ENCODE measurements around the gene VWA2.
A peak's percentile ranks its signal among the peaks of the same experiment; 100 is the strongest.

Gene VWA2

DNA sequence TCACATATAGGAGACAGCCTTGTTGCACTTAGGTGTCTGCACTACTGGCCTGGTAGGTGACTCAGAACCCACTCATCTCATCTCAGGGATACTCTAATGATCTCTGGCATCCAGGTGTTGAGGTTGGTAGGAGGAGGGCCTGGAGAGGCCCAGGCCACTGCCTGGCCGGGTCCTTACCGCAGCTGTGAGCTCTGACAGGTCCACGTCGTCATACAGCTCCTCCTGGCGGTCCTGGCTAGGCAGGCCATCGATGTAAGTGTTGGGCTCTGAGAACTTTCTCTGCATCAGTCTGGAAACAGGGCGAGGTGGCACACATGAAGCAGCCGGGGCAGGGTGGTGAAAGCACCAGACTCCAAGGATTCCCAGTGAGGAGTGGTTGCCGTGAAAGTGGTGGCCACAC is 62.1 kb downstream of the VWA2 start:
- DNase-seq = no peak

DNA sequence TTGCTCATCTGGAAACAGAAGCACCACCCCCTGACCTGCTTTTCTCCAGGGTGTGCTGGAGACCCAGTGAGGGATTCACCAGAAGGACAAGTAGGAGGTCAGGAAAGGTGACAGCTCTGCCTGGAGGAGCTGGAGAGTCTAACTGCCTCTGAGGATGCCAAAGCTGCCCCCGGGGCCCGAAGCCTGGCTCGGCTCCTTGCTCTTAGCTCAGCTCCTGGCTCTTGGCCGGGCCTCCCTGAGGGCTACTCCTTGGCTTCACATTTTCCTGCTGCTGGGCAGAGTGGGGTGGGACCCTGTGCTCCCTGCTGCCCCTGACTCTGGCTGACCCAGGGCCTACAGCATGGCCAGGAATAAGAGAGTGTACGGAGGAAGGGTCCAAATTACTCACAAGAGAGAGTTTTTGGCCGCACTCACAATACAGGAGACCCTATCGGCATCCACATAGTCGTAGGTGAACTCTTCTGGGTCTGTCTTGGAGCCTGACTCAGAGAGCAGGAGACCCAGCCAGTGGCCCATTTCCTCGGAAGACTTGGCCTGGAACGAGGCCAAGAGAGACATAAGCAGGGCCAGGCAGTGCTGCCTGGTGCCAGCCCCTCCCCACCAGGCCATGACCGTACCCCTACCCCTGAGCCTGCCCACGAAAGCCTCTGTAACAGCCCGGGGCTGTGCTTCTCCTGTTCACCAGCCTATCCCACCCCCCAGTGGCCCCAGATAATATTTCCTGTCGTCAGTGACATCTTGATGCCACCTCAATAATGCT is 63.1 kb downstream of the VWA2 start:
- no peak for DNase-seq

DNA sequence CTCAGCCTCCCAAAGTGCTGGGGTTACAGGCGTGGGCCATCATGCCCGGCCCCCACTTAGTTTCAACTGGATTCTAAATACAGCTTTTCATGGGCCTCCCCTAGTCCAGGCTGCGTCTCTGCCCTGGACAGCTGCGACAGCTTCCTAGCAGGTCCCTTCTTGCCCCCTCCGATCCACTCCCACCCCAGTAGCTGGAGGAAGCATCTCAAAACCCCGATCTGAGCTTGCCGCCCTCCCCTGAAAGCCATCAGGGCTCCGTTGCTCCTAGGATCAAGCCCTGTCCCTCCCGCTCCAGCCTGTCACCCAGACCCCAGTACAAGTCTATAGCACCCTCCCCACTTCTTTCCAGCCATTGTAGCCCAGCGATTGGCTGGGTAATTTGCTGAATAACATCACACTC is 64.5 kb downstream of the VWA2 start:
- no peak for DNase-seq

DNA sequence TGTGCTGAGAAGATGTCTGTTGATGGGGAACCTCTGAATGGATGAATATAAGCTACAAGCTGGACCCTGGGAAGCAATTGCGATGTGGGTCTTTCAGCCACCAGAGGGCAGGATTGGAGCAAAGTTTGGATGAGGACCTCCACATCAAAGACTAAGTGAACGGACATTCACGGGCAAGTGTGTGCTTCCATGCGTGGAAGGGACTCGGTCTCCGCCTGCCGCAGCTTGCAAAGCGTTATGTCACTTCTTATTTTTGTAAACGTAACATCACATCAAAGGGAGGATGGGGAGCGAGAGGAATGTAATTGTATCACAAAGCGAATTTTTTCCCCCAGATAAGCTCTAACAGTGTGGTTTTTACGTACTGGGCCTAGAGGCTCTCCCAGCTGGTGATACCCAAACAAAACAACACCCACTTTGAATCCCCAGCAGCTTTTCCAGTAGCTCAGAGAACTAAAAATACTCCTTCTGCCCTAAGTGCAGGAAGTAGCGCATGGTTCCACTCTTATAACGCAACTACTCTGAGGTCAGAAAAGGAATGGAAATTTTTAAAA is 65.0 kb downstream of the VWA2 start:
- DNase-seq = peak; percentile 47 to 66

DNA sequence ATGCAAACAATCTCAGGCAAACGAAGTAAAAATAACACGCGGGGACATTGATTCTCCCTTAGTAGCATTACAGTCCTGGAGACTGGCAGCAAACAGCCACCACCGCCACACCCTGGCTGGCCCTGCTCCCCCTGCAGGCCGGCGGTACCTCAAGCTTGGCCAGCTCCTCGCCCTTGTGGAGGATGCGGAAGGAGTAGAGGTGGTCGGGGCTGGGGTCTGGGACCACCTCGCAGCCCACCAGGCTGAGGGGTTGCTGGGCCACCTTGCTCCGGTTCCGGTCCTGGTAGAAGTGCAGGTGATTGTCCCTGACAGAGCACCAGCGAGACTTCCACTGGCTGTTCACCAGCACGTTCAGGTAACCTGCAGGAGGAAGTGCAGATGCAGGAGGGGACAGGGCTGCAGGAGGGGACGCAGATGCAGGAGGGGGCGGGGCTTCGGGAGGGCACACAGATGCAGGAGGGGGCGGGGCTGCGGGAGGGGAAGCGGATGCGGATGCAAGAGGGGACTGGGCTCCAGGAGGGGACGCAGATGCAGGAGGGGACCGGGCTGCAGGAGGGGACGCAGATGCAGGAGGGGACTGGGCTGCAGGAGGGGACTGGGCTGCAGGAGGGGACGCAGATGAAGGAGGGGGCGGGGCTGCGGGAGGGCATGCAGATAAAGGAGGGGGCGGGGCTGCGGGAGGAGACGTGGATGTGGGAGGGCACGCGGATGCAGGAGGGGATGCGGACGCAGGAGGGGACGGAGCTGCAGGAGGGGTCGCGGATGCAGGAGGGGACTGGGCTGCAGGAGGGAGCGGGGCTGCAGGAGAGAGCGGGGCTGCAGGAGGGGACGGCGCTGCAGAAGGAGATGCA is 65.7 kb downstream of the VWA2 start:
- DNase-seq = peak; percentile 46 to 47

DNA sequence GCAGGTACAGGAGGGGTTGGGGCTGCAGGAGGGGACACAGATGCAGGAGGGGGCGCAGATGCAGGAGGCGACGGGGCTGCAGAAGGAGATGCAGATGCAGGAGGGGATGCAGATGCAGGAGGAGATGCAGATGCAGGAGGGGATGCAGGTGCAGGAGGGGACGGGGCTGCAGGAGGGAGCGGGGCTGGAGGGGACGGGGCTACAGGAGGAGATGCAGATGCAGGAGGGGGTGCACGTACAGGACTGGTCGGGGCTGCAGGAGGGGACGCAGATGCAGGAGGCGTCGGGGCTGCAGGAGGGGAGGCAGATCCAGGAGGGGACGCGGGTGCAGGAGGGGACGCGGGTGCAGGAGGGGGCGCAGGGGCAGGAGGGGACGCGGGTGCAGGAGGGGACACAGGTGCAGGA is 66.5 kb downstream of the VWA2 start:
- DNase-seq = no peak

DNA sequence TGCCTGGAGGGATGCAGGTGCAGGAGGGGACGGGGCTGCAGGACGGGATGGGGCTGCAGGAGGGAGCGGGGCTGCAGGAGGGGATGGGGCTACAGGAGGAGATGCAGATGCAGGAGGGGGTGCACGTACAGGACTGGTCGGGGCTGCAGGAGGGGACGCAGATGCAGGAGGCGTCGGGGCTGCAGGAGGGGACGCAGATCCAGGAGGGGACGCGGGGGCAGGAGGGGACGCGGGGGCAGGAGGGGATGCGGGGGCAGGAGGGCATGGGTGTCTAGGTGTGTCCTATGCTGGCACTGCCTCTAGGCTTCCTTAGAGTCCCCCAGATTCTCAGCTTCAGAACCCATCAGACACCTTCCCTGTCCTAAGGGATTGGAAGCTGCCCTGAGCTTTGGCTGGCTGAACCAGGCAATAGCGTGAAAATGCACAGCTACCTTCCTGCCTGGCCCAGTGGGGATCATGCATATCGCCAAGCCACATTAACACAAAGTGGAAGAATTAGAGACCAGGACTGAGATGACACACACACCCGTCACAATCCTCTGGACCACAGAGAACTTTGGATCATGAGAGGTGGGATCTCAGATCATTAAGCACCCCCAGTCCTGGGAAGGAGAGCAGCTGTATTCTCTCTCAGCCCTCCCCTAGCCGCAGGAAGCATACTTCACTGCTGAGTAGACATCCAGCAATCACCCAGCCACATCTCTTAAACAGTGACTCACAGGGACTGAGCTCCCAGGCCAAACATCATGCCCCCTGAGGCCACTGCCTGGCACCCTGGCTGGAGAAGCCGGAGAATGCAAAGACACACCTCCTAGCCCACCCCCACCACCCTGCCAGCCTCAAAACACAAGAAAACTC is 67.3 kb downstream of the VWA2 start:
- DNase-seq = no peak

DNA sequence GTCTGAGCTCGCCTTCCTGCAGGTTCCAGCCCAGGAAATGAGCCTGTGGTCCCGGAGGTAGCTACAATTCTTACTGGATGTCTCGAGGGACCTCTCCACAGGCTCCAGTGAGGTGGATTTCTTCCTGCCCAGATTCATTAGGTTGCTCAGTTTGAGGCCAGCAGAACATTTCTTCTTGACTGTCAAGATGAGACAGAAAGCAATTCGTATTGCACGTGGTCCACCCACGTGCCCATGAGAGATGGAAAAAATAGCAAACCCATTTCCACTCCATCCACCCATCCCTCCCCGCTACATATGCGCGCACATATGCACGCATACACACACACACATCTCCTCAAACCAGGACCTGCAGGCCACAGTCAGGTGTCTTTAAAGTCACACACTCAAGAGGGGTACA is 68.7 kb downstream of the VWA2 start:
- no peak for DNase-seq

DNA sequence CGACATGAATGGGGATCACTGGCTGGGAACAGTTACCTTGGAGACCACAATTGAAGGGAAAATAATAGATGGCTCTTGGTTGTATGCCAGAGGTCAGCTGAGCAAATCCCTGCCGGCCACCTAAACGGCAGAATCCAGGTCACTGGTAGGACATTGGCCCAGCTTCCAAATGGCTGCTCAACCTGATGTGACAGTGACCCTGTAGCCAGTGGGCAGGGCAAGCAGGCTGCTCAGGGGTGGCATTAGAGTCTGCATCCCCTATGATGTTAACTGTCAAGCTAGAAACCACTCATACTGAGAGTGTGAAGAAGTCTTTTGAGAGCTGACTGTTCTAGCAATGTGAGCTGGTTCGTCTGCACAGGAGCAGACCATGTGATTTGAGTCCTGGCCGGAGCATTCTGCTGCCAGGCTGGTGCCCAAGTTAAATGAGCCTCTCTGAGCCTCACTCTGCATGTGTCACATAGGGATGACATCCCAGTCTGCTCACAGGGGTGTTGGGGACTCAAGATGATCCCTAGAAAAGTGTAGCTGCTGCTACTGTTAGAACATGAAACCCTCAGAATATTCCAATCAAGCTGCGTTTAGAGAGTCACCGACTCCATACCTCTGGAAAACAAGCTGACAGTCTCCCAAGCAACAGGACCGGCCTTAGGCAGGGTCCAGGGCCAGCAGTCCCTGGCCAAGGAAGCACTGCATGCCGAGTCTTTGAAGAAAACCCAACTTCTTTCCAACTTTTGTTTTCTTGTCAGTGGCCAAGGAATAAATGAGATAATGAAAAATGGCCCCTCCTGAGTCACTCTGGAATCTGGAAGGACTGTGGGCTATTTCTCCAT is 69.7 kb downstream of the VWA2 start:
- DNase-seq = no peak

DNA sequence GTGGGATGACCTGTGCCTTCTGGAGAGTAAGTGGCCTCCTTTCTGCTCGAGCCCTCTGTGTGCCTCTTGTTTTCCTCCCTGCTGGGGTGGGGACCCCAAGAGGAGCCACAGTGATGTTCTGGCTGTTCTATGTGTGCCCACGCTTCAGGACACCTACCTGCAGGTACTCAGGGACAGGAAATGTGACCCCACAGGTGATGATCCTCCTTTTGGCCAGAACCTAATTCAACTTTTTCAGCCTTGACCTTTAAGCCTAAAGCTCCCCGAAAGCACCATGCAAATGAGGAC is 70.3 kb downstream of the VWA2 start:
- DNase-seq = no peak

DNA sequence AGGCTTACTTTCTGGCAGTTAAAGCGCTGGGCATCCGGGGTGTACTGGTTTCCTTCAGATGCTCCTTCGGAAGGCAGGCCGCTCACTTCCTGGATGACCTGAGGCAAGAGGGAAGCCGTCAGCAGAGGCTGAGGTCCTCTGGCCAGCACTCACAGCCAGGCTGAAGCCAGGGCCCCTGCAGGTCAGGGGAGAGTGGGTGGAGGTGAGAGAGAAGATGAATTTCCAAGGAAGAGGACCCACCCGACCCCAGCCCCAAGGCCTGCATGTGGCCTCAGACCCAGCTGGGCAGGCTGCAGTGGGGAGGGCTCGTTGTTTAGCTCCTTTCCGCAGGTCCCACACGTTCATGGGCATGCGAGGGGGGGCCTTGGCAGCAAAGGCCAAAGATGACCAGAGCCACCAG is 71.3 kb downstream of the VWA2 start:
- no peak for DNase-seq

DNA sequence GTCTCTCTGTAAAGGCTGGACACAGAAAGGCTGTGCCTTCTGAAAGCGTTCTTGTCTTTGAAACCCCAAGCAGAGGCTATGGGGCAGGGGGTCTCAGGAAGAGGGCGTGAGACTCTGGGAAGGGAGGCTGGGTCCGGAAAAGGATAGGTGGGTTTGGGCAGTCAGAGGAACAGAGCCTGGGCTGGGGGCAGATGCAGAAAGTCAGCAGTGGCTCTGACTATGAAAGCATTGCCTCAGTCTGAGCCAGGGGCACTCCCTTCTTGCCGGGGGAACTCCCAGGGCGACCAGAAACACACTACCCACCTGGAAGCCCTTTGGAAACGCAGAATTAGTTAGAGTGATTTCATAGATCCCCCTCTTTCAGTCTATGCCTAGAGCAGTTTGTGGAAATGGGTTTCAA is 72.0 kb downstream of the VWA2 start:
- DNase-seq = no peak

DNA sequence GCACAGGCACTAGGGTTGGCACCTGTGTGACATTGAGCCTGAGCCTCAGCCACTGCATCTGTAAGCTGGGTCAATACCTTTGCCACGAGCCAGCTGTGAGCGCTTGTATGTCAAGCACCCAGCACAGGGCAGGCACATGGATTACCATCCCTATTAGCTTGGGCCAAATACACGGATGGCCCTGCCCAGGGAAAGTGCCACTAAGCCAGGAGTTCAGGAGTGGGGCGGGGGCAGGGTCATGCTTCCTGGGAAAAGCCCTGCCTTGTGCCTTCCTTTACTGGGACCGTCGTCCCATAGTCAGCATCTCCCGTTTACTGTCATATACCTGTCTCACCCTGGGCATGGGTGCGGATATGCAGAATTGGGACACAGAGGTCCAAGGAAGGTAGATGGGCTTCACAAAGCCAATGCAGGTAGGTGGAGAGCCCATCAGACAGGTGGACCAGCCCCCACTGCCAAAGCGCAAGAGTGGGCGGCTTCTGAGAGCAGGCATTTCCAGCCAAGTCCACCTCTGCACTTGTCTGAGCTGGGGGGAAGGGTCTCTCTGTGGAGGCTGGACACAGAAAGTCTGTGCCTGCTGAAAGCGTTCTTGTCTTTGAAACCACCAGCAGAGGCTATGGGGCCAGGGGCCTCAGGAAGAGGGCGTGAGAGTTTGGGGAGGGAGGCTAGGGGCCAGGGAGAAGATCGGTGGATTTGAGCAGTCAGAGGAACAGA is 72.6 kb downstream of the VWA2 start:
- DNase-seq = no peak

DNA sequence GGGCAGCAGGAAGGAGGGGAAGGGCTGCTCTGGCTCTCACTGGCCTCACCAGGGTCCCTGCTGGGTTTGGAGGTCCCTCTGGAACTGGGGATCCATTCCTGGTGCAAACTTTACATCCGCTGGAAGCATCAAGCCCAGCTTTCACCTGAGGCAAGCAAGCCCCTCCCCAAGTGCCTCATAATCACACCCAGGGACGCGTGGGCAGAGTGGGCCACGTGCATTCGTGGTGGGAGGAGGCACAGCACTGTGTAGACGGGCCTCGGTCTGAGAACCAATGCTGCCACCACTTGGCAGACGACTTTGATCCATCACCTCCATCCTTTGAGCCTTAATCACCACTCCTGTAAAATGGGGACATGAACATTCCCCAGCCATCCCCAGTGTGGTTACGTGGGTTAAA is 74.1 kb downstream of the VWA2 start:
- DNase-seq = no peak

DNA sequence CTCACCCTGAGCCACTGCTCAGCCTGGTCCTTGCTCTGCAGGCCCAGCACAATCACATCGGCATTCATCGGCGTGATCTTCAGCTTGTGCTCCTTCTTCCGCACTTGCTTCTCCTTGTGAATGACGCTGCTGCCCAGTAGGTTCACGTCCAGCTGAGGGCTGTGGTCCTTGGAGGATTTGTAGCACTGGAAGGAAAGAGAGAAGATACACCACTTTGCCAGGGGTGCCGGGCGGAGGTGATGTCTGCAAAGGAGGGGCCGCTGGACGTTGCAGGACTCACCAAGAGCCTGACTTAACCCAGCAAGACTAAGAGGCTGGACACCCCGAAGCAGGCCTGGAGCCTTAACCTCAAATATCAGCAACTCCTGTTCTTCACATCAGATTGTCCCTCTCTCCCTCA is 74.8 kb downstream of the VWA2 start:
- no peak for DNase-seq

DNA sequence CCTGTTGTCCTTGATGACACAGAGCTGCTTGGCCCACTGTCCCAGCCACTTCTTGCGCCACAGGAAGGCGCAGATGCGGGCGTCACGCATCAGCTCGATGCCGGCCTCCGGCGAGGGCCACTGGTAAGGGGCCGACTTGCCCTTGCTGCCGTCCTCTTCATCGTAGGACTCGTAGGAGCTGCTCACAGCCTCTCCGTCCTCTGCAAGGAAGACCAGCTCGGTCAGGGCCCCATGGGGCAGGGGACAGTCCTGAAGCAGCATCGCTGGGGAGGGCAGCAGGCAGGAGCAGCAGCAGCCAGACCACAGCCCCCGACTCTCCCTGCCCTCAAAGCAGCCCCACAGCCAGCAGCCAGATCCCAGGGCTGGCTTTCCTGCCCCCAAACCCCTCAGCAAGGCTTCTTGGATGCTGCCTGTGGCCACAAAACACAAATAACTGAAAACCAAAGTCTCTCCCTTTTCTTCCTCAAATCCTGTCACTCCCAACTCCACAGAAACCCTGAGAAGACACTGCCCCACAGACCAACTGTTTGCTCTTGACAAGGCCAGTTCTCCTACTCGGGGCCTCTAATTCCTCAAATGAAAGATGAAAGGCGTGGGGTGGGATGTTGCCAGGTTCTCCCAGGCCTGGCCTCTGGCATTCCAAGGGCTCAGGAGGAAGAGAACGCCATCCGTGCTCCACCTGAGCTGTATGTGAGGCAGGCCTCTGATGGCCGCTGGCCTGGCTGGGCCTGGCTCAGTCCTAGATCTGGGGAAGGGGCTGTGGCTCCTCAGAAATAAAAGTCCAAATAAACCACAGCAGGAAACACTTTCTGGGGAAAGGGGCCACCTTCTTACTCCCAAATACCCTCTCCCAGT is 76.7 kb downstream of the VWA2 start:
- DNase-seq = no peak

DNA sequence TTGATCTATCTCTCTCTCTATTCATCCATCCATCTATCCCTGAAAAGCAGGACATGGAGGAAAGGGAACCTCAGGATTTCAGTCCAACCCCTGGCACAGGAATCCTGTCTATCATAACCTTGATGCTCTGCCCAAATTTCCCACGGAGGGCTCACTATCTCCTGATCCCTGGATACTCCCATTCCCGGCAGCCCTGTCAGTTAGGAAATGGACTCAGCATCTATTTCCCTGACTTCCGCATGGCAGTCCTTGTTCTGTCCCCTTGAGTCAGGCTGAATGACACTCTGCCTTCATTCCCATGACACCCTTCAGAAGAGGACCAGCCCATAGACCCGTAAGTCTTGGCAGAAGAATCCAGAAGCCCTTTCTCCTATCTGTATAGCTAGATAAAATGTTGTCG is 77.7 kb downstream of the VWA2 start:
- DNase-seq = no peak

DNA sequence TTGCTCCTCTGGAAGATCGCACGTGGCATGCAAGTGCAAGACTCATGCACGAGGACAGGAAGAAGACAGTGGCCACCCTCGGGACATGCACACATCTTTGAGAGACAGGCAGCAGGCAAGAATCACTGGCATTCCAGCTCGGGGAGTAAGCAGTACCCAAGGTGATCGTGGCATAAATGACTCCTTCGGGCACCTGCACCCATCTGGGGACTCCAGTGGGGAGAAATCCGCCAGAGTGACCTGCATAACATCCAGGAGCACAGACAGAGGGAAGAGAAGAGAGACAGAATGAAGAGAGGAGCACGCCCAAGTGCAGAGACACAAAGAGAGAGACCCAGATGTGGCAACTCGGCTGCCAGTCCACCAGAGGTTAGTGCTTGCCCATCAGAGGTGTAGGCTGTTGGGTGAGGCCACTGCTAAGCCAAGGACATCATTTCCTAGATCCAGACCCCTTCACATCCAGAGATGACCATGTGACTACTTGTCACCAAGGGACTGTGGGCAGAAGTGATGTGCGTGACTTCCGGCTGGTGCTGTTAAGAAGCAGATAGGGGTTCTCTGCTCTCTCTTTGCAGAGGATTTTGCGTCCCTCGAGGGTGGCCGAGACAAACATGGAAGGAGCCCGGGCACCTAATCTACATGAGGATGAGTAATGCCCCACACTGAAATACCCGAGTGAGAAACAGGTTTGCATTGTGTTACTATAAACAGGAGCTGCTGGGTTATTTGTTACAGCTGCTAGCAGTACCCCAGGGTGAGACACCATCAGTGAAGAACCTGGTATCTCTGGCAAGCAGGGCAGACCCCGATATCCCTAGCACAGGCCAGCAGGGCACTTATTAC is 80.6 kb downstream of the VWA2 start:
- no peak for DNase-seq

DNA sequence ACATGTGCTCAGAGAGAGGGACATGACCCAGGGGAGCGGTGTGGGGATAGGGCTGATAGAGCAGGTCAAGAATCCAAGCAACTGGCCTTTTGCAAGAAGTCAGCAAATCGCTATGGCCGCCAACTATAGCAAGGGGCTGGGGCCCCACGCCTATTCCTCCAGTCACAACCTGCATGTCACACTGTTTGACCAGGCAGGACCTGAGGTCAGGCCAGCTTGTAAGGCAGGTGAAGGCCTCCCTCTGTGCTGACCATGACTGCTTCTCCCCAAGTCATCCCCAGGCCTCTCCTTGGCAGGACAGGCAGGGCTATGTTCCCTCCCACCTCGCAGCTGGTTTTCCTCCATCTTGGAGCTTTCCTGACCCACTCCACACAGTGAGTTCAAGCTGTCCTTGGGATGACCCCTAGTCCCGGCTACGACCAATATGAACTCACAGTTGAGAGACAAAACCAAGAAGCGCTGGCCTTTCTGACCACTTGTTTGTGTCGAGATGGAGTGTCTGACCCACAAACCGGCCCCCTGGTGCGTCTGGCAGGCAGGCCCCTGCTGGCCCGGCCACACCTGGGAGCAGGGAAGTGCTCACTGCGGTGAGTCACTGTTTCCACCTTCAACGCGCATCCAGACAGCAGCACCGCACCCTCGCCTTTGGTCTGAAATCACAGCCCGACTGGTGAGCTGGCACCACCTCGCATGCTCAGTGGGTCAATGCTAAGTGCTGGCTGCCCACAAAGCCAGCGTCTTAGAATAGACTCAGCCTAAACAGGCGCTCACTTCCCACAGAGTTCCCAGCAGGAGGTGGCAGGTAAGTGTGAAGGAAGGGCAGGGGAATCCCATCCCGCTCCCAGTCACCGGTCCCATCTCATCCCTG is 81.4 kb downstream of the VWA2 start:
- no peak for DNase-seq
